GM19193 (cell line): ENCODE results near the gene GABRB1.

Experiments
- POLR2A ChIP-seq: IDR thresholded peaks from 4 replicates; pipeline ENCODE4 v1.6.1; 2011; ENCODE audit not compliant: insufficient read depth, insufficient read length; ENCODE audit errors: extremely low read depth

The GABRB1 gene

GRCh38 chr4:47198791-47199190 is 167.4 kb downstream of the GABRB1 start:
- no peak for TF ChIP-seq POLR2A

DNA sequence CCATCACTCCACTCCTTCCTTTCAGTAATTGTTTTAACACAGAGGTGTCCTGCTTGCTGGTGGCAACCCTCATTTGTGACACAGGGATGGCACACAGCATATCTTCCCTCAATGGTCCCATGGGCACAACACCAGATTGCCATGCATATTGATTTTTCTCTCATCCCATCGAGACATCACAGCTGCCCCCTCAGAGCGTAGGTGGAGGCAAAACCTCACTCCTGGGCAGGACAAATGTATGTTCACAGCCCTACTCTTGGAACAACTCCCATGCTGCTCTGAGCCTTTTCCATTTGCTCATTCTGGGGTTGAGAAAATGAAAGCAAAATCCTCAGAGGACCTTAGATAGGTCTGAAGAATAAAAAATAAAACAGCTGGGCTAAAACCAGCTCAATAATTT is 172.2 kb downstream of the GABRB1 start:
- TF ChIP-seq POLR2A = no peak

- TF ChIP-seq POLR2A = no peak
Measured at GRCh38 chr4:47207555-47207954, 176.2 kb downstream of the GABRB1 start.

- no peak for TF ChIP-seq POLR2A
Measured at GRCh38 chr4:47209833-47210232, 178.5 kb downstream of the GABRB1 start.

- no peak for TF ChIP-seq POLR2A
Measured at GRCh38 chr4:47210828-47211227, 179.5 kb downstream of the GABRB1 start.

GRCh38 chr4:47213106-47213505 is 181.7 kb downstream of the GABRB1 start:
- no peak for TF ChIP-seq POLR2A

DNA sequence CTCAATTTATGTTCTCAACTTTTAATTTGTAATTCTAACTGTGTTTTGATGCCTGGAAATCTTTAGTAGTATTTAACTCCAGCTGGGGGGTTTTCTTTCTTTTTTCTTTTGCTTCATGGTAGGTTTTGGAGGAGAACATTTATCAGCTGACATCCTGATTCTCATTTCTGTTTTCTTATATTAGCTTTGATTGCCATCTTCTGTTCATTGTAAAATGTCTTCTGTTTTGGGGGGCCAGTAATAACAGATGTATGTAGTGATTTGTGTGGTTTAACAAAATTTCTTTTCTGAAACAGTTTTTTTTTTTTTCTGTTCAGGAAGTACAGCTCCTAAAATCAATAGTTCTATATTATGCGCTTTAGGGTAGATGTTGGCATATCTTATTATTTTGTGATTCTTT is 182.2 kb downstream of the GABRB1 start:
- no peak for TF ChIP-seq POLR2A

DNA sequence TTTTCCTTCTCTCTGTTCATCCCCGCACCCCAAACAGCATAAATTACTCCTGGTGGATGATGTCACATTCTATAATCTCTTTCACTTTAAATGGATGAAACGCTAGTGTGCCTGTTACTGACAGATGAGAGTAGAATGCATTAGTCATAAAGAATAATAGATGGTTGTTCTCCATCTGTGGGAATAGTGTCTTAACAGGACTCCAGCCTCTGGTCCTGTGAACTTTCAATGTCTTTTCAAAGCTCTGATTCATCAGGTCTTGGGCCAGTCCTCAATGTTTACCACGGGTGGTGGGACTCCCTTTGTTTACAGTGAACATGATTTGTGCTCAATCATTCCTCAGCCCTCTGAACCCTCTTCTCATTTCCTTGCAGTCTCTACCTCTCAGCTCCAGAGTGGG is 182.6 kb downstream of the GABRB1 start:
- no peak for TF ChIP-seq POLR2A

DNA sequence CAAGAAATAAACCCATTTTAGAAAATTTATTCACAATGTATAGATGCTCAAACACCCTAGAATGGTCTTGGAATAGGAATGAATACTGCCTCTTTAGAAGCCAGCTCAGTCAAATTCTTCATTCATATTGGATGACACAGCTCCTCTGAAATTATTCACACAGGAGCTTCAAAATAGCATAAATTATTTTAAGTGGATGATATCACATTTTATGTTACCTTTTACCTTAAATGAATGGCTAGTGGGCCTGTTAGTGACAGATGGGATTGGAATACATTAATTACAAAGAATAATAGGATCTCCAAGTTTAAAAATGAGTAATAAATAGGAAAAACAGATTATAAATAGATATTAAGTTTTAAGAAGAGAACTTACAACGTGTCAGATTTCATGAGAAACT is 184.4 kb downstream of the GABRB1 start:
- no peak for TF ChIP-seq POLR2A

DNA sequence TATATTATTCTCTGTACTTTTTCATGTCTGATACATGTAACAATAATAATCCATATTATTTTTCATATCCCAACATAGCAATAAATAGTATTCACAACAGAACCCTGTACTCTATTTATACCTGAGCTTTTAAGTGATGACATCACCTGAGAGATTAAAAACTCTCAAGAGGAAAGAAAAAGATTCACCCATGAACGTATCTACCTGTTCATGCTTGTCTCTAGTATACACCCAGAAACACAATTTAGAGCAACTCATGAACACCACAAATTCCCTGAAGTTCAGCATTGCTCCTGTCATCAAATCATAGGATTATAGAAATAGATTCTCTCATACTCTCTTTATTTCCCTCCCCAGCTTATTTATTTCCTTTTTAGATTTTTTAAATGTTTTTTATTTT is 185.9 kb downstream of the GABRB1 start:
- no peak for TF ChIP-seq POLR2A

DNA sequence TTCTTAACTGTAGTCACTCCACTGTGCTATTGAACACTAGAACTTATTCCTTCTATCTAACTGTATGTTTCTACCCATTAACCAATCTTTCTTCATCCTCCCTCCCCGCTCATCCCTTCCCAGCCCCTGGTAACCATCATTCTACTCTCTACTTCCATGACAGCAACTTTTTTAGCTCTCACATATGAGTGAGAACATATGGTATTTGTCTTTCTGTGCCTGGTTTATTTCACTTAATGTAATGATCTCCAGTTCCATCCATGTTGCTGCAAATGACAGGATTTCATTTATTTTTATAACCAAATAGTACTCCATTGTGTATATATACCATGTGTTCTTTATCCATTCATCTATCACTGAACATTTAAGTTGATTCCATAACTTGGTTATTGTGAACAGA is 186.5 kb downstream of the GABRB1 start:
- no peak for TF ChIP-seq POLR2A

DNA sequence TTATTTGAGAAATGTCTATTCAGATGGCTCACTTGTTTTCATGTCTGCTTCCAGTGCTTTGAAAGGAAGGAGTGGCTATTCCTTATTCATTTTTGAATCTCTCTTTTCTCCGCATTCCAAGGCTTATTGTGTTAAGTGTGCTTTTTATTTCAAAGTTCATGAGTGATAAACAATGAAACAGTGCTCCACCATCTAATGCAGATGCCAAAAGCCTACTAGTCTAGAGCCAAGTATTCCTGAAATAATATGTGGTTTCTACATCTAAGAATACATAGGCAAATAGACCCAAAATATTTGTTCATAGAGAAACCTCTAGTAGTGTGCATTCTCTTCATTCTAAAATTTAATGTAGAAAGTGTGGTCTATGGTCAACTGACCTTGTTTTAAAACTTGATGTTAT is 187.3 kb downstream of the GABRB1 start:
- no peak for TF ChIP-seq POLR2A

DNA sequence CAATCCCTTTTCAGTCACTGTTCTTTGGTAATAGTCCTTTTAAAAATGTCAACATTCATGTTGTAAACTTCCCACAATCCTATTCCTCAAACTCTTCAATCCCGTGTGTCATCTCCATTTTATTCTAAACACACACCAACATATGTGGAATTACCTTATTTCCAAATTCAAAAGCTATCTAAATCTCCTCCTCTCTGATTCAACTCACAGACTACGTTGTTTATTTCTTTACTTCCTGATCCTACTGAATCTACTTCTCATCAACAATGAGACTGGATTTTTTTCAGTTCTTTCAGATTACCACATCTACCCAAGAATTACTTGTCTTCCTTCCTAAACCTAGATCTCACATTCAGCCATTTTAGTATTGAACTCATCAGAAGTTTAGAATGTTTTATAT is 188.2 kb downstream of the GABRB1 start:
- TF ChIP-seq POLR2A = no peak

- TF ChIP-seq POLR2A = no peak
Measured at GRCh38 chr4:47221721-47222120, 190.4 kb downstream of the GABRB1 start.

GRCh38 chr4:47222276-47222675 is 190.9 kb downstream of the GABRB1 start:
- TF ChIP-seq POLR2A = no peak

- no peak for TF ChIP-seq POLR2A
Measured at GRCh38 chr4:47224361-47224760, 193.0 kb downstream of the GABRB1 start.

GRCh38 chr4:47235721-47236120 is 204.4 kb downstream of the GABRB1 start:
- no peak for TF ChIP-seq POLR2A
